Activated CD8-positive, alpha-beta memory T cell treated with anti-CD3 and anti-CD28 coated beads, Interleukin-2, amount 50 U/mL, for 4 hours (primary cell): ENCODE results near the gene OR8D4.
"Not testable (repeated sequence)": the region's sequence is repeated elsewhere in the genome, so short reads cannot be mapped to it uniquely, and the experiment has no call there.

Experiments
- DNase-seq: peaks from one replicate; pipeline ENCODE4 v3.0.0-alpha.2; 2020

Gene OR8D4

DNA sequence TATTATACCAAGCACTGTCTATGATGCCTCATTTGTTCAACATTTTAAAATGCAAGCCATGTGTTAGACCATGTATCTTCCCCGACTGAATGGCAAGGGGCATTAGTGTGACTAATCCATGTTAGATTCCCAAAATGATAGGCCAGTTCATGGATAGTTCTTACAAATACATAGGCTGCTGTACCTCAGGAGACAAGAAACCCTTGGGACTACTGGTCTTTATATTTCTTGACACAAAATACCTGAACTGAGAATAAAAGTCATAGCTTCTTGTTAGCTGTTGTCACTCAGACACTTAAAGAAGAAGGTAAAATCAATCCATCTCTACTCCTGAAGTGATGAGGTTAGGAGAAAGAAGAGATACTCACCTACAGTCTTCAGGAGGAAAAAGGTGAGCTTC is at the start of gene OR8D4:
TSS of gene OR8D4 (plus strand) at position 301 of the 400 bp plus-strand sequence. CDS start 4,265 bp downstream, outside the sequence.
- no peak for DNase-seq

DNA sequence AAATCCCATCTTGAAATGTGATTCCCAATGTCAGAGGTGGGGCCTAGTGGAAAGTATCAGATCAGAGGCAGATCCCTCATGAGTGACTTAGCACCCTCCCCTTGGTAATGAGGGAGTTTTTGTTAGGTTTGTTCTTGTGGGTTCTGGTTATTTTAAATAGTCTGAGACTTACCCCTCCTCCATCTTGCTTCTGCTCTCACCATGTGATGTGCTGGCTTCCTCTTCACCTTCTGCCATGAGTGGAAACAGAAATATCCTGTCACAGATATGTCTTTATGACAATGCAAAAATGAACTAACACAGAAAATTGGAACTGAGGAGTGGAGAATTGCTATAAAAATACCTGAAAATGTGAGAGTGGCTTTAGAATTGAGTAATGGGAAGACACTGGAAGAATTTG is 49.6 kb upstream of the OR8D4 start:
- DNase-seq: no peak

- no peak for DNase-seq
Measured at GRCh38 chr11:123853038-123853437, 48.9 kb upstream of the OR8D4 start.

GRCh38 chr11:123856444-123856843 is 45.5 kb upstream of the OR8D4 start:
- no peak for DNase-seq

DNA sequence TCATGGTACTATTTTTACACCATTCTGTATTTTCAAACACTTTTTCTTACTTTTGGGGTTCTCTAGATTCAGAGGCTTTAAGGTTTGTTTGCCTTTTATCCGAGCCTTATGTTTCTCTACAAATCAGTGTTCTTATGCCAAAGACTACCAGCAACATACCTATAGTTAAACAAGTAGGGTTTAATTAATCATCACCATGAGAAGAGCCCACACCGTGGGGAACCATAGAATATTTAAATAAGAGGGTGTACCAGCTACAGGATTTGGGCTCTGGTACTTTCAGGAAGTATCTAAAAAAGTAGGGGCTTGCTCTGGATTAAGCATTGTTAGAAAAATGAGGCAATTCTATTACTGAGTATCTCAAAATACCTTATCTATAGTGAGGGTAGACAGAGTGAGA is 42.2 kb upstream of the OR8D4 start:
- no peak for DNase-seq

GRCh38 chr11:123865293-123865692 is 36.7 kb upstream of the OR8D4 start:
- DNase-seq: not testable (repeated sequence)

GRCh38 chr11:123867795-123868194 is 34.2 kb upstream of the OR8D4 start:
- DNase-seq: not testable (repeated sequence)

DNA sequence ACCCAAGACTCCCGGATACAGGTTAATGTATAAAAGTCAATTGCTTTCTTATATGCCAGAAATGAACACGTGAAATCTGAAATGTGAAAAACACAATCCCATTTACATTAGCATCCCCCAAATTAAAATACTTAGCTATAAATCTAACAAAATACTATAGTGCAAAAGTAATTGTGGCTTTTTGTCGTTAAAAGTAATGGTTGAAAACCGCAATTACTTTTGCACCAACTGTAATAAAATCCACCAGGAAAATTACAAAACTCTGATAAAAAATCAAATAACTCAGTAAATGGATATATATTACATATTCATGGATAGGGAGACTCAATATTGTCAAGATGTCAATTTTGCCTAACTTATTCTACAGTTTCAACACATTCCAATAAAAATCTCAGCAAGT is 21.1 kb upstream of the OR8D4 start:
- no peak for DNase-seq

DNA sequence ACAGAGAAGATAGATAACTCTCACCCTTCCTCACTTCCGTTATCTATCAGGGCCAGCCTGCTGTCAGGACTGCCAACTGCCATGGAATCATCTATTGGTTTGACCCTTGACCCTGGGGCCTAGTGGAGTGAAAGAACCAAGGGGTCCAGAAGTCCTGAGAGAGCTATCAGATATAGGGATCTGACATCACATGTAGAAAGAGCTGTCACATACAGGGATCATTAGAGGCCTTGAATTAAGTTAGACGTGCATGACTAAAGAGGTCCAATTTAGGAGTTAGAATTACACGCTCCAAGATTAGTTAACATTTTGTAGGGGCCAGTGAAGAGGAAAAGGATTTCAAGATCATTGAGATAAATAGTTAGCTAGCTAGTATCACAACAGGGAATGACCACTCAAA is 16.4 kb upstream of the OR8D4 start, which contains the start of gene TMEM225:
TSS of gene TMEM225 (minus strand) at position 101 of the 400 bp plus-strand sequence. CDS start 245 bp downstream, outside the sequence.
- no peak for DNase-seq

- no peak for DNase-seq
Measured at GRCh38 chr11:123892031-123892430, 9.9 kb upstream of the OR8D4 start.

DNA sequence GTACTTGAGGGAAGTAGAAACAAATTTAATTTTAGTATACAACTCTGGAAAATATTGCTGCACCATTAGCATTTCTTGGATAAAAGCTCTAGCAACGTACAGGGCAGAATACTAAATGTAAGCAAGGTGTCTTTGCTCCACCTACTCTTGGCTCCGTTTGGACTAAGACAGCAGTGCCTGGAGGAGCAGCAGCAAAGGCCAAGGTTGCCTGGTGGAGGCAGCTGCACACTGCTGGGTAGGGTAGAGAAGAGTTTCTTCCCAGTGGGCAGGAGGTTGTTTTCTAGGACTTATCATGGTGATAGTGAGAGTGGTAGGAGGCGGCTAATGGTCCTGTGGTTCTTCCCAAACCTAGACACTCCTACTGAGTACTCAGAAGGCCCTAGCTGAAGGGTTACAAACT is 2.2 kb upstream of the OR8D4 start:
- no peak for DNase-seq

DNA sequence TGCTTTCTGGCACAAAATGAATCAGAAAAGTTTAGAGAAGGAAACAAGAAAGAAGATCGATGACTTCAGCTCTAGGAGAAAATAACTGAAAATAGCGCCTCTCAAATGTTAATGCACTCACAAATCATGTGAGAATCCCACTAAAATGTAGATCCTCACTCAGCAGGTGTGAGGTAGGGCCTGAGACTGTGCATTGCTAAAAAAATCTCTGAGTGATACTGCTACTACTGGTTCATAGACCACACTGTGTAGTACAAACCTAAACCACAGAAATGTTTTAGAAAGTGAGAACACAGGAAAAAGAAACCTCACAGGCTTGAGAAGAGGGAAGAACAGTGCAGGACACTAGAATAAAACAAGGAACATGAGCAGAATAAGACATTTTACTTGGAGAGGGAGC is 2.0 kb downstream of the OR8D4 start:
- DNase-seq: no peak

- DNase-seq: no peak
Measured at GRCh38 chr11:123904932-123905331, 3.0 kb downstream of the OR8D4 start.

DNA sequence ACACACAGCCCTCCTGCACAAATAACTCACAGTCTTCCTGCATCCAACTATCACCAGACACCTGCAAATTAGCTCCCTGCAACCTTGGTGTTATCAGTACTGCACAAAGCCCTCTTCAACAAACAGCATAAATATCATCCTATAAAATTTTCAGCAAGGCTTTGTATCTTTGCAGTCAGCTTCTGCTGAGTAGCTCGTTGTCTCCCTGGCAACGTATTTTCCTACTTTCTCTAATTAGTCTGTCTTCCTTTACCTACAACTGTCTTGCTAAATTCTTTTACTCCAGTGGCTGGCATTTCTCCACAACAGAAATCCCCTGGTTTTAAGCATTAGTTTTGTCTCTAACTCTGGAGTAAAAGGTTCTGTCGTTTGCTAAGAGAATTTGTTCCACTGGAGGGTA is 3.9 kb downstream of the OR8D4 start:
- no peak for DNase-seq

- no peak for DNase-seq
Measured at GRCh38 chr11:123920943-123921342, 19.0 kb downstream of the OR8D4 start.

DNA sequence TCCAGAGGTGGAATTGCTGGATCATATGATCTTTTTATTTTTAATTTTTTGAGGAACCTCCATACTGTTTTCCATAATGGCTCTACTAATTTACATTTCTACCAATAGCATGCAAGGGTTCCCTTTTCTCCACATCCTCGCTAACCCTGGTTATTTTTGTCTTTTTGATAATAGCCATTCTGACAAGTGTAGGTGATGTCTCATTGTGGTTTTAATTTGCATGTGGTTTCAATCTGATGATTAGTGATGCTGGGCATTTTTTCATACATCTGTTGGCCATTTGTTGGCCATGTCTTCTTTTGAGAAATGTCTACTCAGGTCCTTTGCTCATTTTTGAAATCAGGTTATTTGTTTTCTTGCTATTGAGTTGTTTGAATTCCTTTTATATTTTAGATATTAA is 22.1 kb downstream of the OR8D4 start:
- DNase-seq: no peak

DNA sequence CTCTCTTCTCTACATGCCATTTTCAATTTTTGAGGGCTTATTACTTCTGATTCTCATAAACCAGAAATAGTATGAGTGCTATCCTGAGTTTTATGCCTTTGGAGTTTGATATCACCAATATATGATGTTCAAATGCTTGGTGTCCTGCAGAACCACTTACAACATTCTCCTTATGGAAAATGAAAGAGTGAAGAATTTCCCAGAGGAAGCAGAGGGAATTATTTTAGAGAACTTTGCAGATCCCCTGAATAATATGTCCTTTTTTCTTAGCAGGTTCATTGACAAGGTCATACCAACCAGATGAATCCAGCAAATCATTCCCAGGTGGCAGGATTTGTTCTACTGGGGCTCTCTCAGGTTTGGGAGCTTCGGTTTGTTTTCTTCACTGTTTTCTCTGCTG is 37.4 kb downstream of the OR8D4 start, which contains the start of gene OR4D5:
TSS of gene OR4D5 (plus strand) at position 301 of the 400 bp plus-strand sequence. CDS start at position 301, 0 bp downstream.
- no peak for DNase-seq

GRCh38 chr11:123942413-123942812 is 40.4 kb downstream of the OR8D4 start:
- no peak for DNase-seq

DNA sequence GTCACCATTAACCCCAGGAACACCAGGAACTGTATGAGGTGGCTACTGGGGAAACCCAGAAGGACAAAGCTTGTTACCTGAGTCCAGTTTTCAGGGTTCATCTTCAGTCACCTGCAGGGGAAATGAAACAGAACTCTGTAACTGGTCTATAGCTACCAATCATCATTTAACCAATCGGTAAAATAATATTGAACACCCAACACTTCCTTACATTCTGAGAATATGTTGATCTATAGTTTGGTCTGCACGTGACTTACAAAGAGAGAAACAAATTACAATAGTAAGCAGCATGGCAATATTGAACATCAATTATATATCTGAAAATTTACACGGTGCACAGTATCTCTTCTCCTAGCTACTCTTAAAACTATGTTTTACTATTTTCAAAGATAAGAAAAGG is 41.8 kb downstream of the OR8D4 start, which contains the start of gene OR6T1:
TSS of gene OR6T1 (minus strand) at position 101 of the 400 bp plus-strand sequence. CDS start at position 101, 0 bp downstream.
- no peak for DNase-seq

DNA sequence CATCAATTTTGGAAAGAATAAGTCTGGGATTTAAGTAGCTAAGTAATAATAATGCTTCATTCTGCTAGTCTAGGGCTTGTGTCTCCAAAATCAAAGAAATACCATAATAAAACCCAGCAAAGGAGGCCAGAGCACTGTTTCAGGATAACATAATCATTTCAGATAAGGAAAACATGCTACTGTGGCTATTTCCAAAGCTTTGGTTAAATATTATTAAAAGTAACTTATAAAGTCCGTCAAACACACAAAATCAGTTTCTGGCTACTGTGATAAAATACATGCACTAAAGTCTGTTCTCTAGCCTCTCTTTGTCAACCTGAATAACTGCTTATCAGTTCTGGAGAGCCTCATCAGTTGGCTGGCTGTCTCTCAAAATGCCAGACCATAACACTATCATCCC is 43.2 kb downstream of the OR8D4 start:
- DNase-seq: no peak

- DNase-seq: no peak
Measured at GRCh38 chr11:123956752-123957151, 54.8 kb downstream of the OR8D4 start.
